H9 (cell line): ENCODE results near the gene NKX6-2. TPM values are rescaled to one million over a fixed set of nuclear protein-coding genes. Genes with fewer than 3 reads are reported as not detected.

Source experiments
- DNase-seq: peaks from one replicate; pipeline ENCODE4 v3.0.0-alpha.2; 2017
- H2AFZ ChIP-seq: one replicate; pipeline ENCODE4 v1.6.1; 2013; ENCODE audit warnings: mild to moderate bottlenecking, low read length, control low read depth, moderate library complexity
- H2AK5ac ChIP-seq: 2 replicates; pipeline ENCODE4 v1.6.1; 2013; ENCODE audit warnings: low read length, control low read depth, mixed read lengths; ENCODE audit not compliant: insufficient read length
- H2BK120ac ChIP-seq: one replicate; pipeline ENCODE4 v1.6.1; 2013; ENCODE audit warnings: low read depth, mild to moderate bottlenecking, low read length, control low read depth, inconsistent platforms; ENCODE audit not compliant: poor library complexity, severe bottlenecking
- H2BK12ac ChIP-seq: 2 replicates; pipeline ENCODE4 v1.6.1; 2013; ENCODE audit warnings: low read length, control low read depth, mixed read lengths, low read depth; ENCODE audit not compliant: insufficient read length
- H2BK15ac ChIP-seq: 2 replicates; pipeline ENCODE4 v1.6.1; 2013; ENCODE audit warnings: low read depth, low read length, control low read depth
- H2BK20ac ChIP-seq: one replicate; pipeline ENCODE4 v1.6.1; 2013; ENCODE audit warnings: low read depth, mild to moderate bottlenecking, low read length, control low read depth, inconsistent platforms; ENCODE audit not compliant: poor library complexity, severe bottlenecking
- H2BK5ac ChIP-seq: 2 replicates; pipeline ENCODE4 v1.6.1; 2013; ENCODE audit warnings: low read length, control low read depth, mixed read lengths; ENCODE audit not compliant: insufficient read length
- H3K14ac ChIP-seq: 2 replicates; pipeline ENCODE4 v1.6.1; 2013; ENCODE audit warnings: low read length, control low read depth; ENCODE audit not compliant: insufficient read depth
- H3K18ac ChIP-seq: 2 replicates; pipeline ENCODE4 v1.6.1; 2013; ENCODE audit warnings: low read depth, mild to moderate bottlenecking, mixed read lengths, low read length, control low read depth; ENCODE audit not compliant: insufficient read length
- H3K23ac ChIP-seq: 2 replicates; pipeline ENCODE4 v1.6.1; 2013; ENCODE audit warnings: low read length, control low read depth, mixed read lengths, low read depth; ENCODE audit not compliant: insufficient read length
- H3K23me2 ChIP-seq: 2 replicates; pipeline ENCODE4 v1.6.1; 2013; ENCODE audit warnings: low read depth, mild to moderate bottlenecking, mixed read lengths, low read length, control low read depth; ENCODE audit not compliant: insufficient read length, poor library complexity, severe bottlenecking
- H3K27ac ChIP-seq: 2 replicates; pipeline ENCODE4 v1.5.1; 2013; ENCODE audit warnings: low read length, control low read depth, mixed read lengths, low read depth; ENCODE audit not compliant: insufficient read length
- H3K27me3 ChIP-seq: 2 replicates; pipeline ENCODE4 v1.6.1; 2013; ENCODE audit warnings: low read length, control low read depth, inconsistent platforms; ENCODE audit not compliant: insufficient read depth
- H3K4ac ChIP-seq: 2 replicates; pipeline ENCODE4 v1.6.1; 2013; ENCODE audit warnings: low read depth, mild to moderate bottlenecking, control low read depth, inconsistent platforms, low read length, moderate library complexity
- H3K4me1 ChIP-seq: 2 replicates; pipeline ENCODE4 v1.6.1; 2013; ENCODE audit warnings: low read length, control low read depth, inconsistent platforms; ENCODE audit not compliant: insufficient read depth
- H3K4me2 ChIP-seq: 2 replicates; pipeline ENCODE4 v1.6.1; 2013; ENCODE audit warnings: low read length, control low read depth, mixed read lengths; ENCODE audit not compliant: insufficient read length, insufficient read depth
- H3K56ac ChIP-seq: 2 replicates; pipeline ENCODE4 v1.6.1; 2013; ENCODE audit warnings: low read depth, mild to moderate bottlenecking, mixed read lengths, low read length, control low read depth; ENCODE audit not compliant: insufficient read length
- H3K79me1 ChIP-seq: 2 replicates; pipeline ENCODE4 v1.6.1; 2013; ENCODE audit warnings: low read depth, mild to moderate bottlenecking, moderate library complexity, low read length, control low read depth, inconsistent platforms; ENCODE audit not compliant: insufficient read depth, poor library complexity, severe bottlenecking
- H3K79me2 ChIP-seq: 2 replicates; pipeline ENCODE4 v1.6.1; 2013; ENCODE audit warnings: low read length, control low read depth, inconsistent platforms; ENCODE audit not compliant: insufficient read depth
- H3K9ac ChIP-seq: 2 replicates; pipeline ENCODE4 v1.6.1; 2013; ENCODE audit warnings: low read length, control low read depth, mixed read lengths; ENCODE audit not compliant: insufficient read length; ENCODE audit errors: extremely low read depth
- H3K9me3 ChIP-seq: one replicate; pipeline ENCODE4 v1.6.1; 2013; ENCODE audit warnings: low read depth, low read length, inconsistent platforms; ENCODE audit not compliant: control insufficient read depth
- H3T11ph ChIP-seq: one replicate; pipeline ENCODE4 v1.6.1; 2013; ENCODE audit warnings: mild to moderate bottlenecking, low read length, control low read depth, inconsistent platforms
- H4K20me1 ChIP-seq: one replicate; pipeline ENCODE4 v1.6.1; 2013; ENCODE audit not compliant: control insufficient read depth, insufficient read length, insufficient read depth
- H4K5ac ChIP-seq: 2 replicates; pipeline ENCODE4 v1.6.1; 2013; ENCODE audit warnings: low read depth, mild to moderate bottlenecking, mixed read lengths, low read length, control low read depth; ENCODE audit not compliant: insufficient read length
- H4K8ac ChIP-seq: replicated peaks from 2 replicates; pipeline ENCODE4 v1.6.1; 2013; ENCODE audit warnings: low read length, control low read depth, mixed read lengths, low read depth; ENCODE audit not compliant: insufficient read length
- H4K91ac ChIP-seq: 2 replicates; pipeline ENCODE4 v1.6.1; 2013; ENCODE audit warnings: low read depth, mild to moderate bottlenecking, moderate library complexity, mixed read lengths, low read length, control low read depth; ENCODE audit not compliant: insufficient read length
- H3K27ac Mint-ChIP-seq, 3 experiments: 2 replicates in 2 of 3; 3 replicates in 1 of 3; pipeline ENCODE4 v1.8.0; 2020 to 2021; ENCODE audit warnings: mixed read lengths in 3 of 3, mild to moderate bottlenecking in 1 of 3, moderate library complexity in 1 of 3
- H3K27me3 Mint-ChIP-seq: 2 replicates; pipeline ENCODE4 v1.8.0; 2021; ENCODE audit warnings: low read depth, mild to moderate bottlenecking, moderate library complexity, mixed read lengths
- H3K36me3 Mint-ChIP-seq, 3 experiments: 2 replicates in 2 of 3; 3 replicates in 1 of 3; pipeline ENCODE4 v1.8.0; 2020 to 2021; ENCODE audit warnings: low read depth in 3 of 3, mixed read lengths in 3 of 3; ENCODE audit not compliant: insufficient read depth in 1 of 3
- H3K4me1 Mint-ChIP-seq, 2 experiments: 2 replicates each; pipeline ENCODE4 v1.8.0; 2020; ENCODE audit warnings: mixed read lengths in 2 of 2
- H3K4me3 Mint-ChIP-seq, 2 experiments: 2 replicates in 1 of 2; 3 replicates in 1 of 2; pipeline ENCODE4 v1.8.0; 2020 to 2021; ENCODE audit warnings: mild to moderate bottlenecking in 2 of 2, mixed read lengths in 2 of 2, moderate library complexity in 1 of 2
- H3K9me3 Mint-ChIP-seq, 2 experiments: 2 replicates in 1 of 2; 3 replicates in 1 of 2; pipeline ENCODE4 v1.8.0; 2020; ENCODE audit warnings: mild to moderate bottlenecking in 2 of 2, mixed read lengths in 2 of 2, moderate library complexity in 1 of 2
- CTCF ChIP-seq: fragments of 200-600 bp; sonication (generic); conservative IDR thresholded peaks from 3 replicates; pipeline ENCODE4 v1.8.0; 2021; ENCODE audit warnings: antibody characterized with exemption, mild to moderate bottlenecking
- WGBS: extraction: QIAGEN DNeasy Blood & Tissue Kit; methylation state at CpG from one replicate; pipeline ENCODE4 v1.1.7; 2013; ENCODE audit warnings: missing lambda C conversion rate, low lambda C conversion rate, mixed read lengths; ENCODE audit not compliant: insufficient read length; ENCODE audit errors: extremely low coverage; 5-methylcytosine and 5-hydroxymethylcytosine counted together
- total RNA-seq: library from RNA; stranded (reverse); gene quantifications from 2 replicates; pipeline ENCODE4 v1.2.1, GENCODE V29; 2021

Gene NKX6-2
- total RNA-seq, 1 experiment from 2014 or later, result 0.13 TPM

- Histone ChIP-seq H2BK20ac (no peak overlapping the region), H3K79me1 (no peaks in the 10 kb centered on the region)
- no CpG with 5 or more reads among the region's 42 CpGs for WGBS
Measured at GRCh38 chr10:132808383-132809231, 22.7 kb upstream of the NKX6-2 start.

More at GRCh38 chr10:132808383-132809231, 22.7 kb upstream of the NKX6-2 start:
- no peak overlapping the region for H3K4me3 Mint-ChIP-seq
- Histone ChIP-seq H4K91ac (no peak overlapping the region), H3T11ph (no peak overlapping the region), H3K23me2 (no peaks in the 10 kb centered on the region), H2AK5ac (no peak overlapping the region), H3K27ac (no peak overlapping the region), H3K9me3 (no peaks in the 10 kb centered on the region), H4K8ac (no peak overlapping the region), H2BK12ac (no peak overlapping the region), H2BK5ac (no peak overlapping the region), H3K79me2 (no peaks in the 10 kb centered on the region), H3K27me3 (no peaks in the 10 kb centered on the region), H4K5ac (no peak overlapping the region), H3K18ac (no peak overlapping the region), H4K20me1 (no peaks in the 10 kb centered on the region), H3K14ac (no peak overlapping the region), H2BK15ac (no peak overlapping the region), H3K4ac (no peak overlapping the region), H3K4me2 (no peak overlapping the region), H2AFZ (no peak overlapping the region), H3K4me1 (no peaks in the 10 kb centered on the region), H3K56ac (no peak overlapping the region), H3K23ac (no peak overlapping the region), H2BK120ac (no peak overlapping the region), H3K9ac (no peak overlapping the region)
- H3K36me3 Mint-ChIP-seq, result no peaks in the 10 kb centered on the region
- H3K9me3 Mint-ChIP-seq, result no peaks in the 10 kb centered on the region
- H3K27ac Mint-ChIP-seq, result no peak overlapping the region; a peak in 1 of 7 replicates
- no peak for DNase-seq
- H3K4me1 Mint-ChIP-seq, result peaks cover 0 to 14% of the 10 kb centered on the region in 2 experiments; a peak in 2 of 4 replicates
- no peaks in the 10 kb centered on the region; the same call in none of the 2 replicates for H3K27me3 Mint-ChIP-seq
- TF ChIP-seq CTCF, result no peak
